Smooth muscle cell (in vitro differentiated cells): Measurements from ENCODE around the gene INS. TPM values are rescaled to one million over a fixed set of nuclear protein-coding genes. Genes with fewer than 3 reads are reported as not detected.

Experiments
- DNase-seq: peaks from one replicate; lab custom pipeline; 2025; ENCODE audit not compliant: unreplicated experiment; lab: John Stamatoyannopoulos, UW
- H2AFZ ChIP-seq: fragments of 200-600 bp; sonication (generic); 2 replicates; pipeline ENCODE4 v1.6.0; 2016; ENCODE audit warnings: antibody characterized with exemption, low read depth, mild to moderate bottlenecking
- H3F3A ChIP-seq: fragments of 200-600 bp; sonication (generic); 2 replicates; pipeline ENCODE4 v1.6.0; 2017; ENCODE audit warnings: antibody characterized with exemption, low read depth
- H3K27ac ChIP-seq: fragments of 200-600 bp; sonication (generic); 2 replicates; pipeline ENCODE4 v1.5.1; 2016; ENCODE audit warnings: low read depth, mild to moderate bottlenecking
- H3K27me3 ChIP-seq: fragments of 200-600 bp; sonication (generic); 2 replicates; pipeline ENCODE4 v1.6.1; 2016; ENCODE audit warnings: low read depth, mild to moderate bottlenecking
- H3K36me3 ChIP-seq: fragments of 200-600 bp; sonication (generic); 2 replicates; pipeline ENCODE4 v1.5.1; 2016; ENCODE audit warnings: low read depth
- H3K4me1 ChIP-seq: fragments of 200-600 bp; sonication (generic); 2 replicates; pipeline ENCODE4 v1.5.1; 2016; ENCODE audit warnings: low read depth
- H3K4me2 ChIP-seq: fragments of 200-600 bp; sonication (generic); 2 replicates; pipeline ENCODE4 v1.6.0; 2016; ENCODE audit warnings: mild to moderate bottlenecking
- H3K4me3 ChIP-seq: fragments of 200-600 bp; sonication (generic); 2 replicates; pipeline ENCODE4 v1.5.1; 2016; ENCODE audit warnings: mild to moderate bottlenecking
- H3K79me2 ChIP-seq: fragments of 200-600 bp; sonication (generic); 2 replicates; pipeline ENCODE4 v1.6.0; 2016; ENCODE audit warnings: low read depth, mild to moderate bottlenecking
- H3K9ac ChIP-seq: fragments of 200-600 bp; sonication (generic); 2 replicates; pipeline ENCODE4 v1.6.0; 2016; ENCODE audit warnings: low read depth
- H3K9me3 ChIP-seq: fragments of 200-600 bp; sonication (generic); replicated peaks from 2 replicates; pipeline ENCODE4 v1.5.1; 2016; ENCODE audit warnings: low read depth
- H4K20me1 ChIP-seq: fragments of 200-600 bp; sonication (generic); 2 replicates; pipeline ENCODE4 v1.6.0; 2016; ENCODE audit warnings: low read depth
- WGBS: methylation state at CpG from one replicate; pipeline ENCODE4 v1.1.7; 2016; ENCODE audit warnings: low lambda C conversion rate; 5-methylcytosine and 5-hydroxymethylcytosine counted together
- polyA plus RNA-seq: library from polyadenylated mRNA; unstranded; fragments of >200 nt; fragmentation: Nextera tagmentation; extraction: Ambion mirVana; gene quantifications from 2 replicates; pipeline ENCODE4 v1.2.1, GENCODE V29; 2016
- total RNA-seq: library from RNA; depleted of rRNA; stranded (reverse); fragments of >200 nt; gene quantifications from 2 replicates; pipeline ENCODE4 v1.2.3, GENCODE V29; 2014
- TF ChIP-seq, protein P1 (sequence below): fragments of 200-600 bp; sonication (generic); IDR thresholded peaks from 2 replicates; pipeline ENCODE4 v1.5.1; 2017; ENCODE audit warnings: borderline replicate concordance, mild to moderate bottlenecking, antibody characterized with exemption; ENCODE audit not compliant: insufficient read depth, poor library complexity, severe bottlenecking

The INS gene
- total and polyA plus RNA-seq, 2 experiments from 2014 or later = not detected

- TF ChIP-seq, protein P1, sequence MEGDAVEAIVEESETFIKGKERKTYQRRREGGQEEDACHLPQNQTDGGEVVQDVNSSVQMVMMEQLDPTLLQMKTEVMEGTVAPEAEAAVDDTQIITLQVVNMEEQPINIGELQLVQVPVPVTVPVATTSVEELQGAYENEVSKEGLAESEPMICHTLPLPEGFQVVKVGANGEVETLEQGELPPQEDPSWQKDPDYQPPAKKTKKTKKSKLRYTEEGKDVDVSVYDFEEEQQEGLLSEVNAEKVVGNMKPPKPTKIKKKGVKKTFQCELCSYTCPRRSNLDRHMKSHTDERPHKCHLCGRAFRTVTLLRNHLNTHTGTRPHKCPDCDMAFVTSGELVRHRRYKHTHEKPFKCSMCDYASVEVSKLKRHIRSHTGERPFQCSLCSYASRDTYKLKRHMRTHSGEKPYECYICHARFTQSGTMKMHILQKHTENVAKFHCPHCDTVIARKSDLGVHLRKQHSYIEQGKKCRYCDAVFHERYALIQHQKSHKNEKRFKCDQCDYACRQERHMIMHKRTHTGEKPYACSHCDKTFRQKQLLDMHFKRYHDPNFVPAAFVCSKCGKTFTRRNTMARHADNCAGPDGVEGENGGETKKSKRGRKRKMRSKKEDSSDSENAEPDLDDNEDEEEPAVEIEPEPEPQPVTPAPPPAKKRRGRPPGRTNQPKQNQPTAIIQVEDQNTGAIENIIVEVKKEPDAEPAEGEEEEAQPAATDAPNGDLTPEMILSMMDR = no peak
- 86% methylated on average over 36 of the region's 36 CpGs for WGBS
- H3K9me3 ChIP-seq = no peaks in the 10 kb centered on the region
Observed at GRCh38 chr11:2159536-2160413, 1.2 kb downstream of the INS start.

GRCh38 chr11:2158966-2159365 is 2.0 kb downstream of the INS start:
- TF ChIP-seq, protein P1 = no peak
- 82% methylated on average over 10 of the region's 10 CpGs for WGBS
- no peaks in the 10 kb centered on the region for H3K27me3 ChIP-seq

More at GRCh38 chr11:2159536-2160413, 1.2 kb downstream of the INS start:
- Histone ChIP-seq H3K79me2 (no peaks in the 10 kb centered on the region), H2AFZ (no peak overlapping the region), H3K36me3 (no peaks in the 10 kb centered on the region), H3K4me2 (no peak overlapping the region), H3K4me1 (no peaks in the 10 kb centered on the region), H3K9ac (no peak overlapping the region), H3K27me3 (no peaks in the 10 kb centered on the region), H3F3A (no peaks in the 10 kb centered on the region), H4K20me1 (no peaks in the 10 kb centered on the region), H3K4me3 (no peak overlapping the region), H3K27ac (no peak overlapping the region)
- no peak for DNase-seq

DNA sequence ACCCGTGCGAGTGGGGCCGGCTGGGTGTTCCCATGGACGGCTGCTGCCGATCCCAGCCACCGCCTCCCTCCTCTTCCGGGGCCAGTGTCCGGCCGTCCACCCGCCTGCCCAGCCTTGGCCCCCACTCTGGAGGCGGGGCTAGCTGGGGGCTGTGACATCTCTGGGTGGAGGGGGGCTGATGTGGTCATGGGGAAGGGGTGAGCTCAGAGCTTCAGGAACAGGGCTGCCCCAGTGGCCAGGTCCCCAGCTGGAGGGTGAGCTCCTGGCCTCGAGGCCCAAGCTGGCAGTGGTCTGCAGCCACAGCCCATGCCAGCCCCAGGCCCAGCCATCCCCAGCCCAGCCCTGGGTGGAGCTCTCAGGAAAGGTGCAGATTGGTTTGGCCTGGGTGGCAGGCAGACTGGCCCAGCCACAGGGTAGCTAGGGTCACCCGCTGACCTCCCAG is 2.7 kb downstream of the INS start:
- TF ChIP-seq, protein P1 = no peak
- no peaks in the 10 kb centered on the region for H3K4me1 ChIP-seq
- 90% methylated on average over 13 of the region's 13 CpGs for WGBS
- H3K4me3 ChIP-seq = no peak overlapping the region
- no peak overlapping the region for H2AFZ ChIP-seq
- no peaks in the 10 kb centered on the region for H3K27me3 ChIP-seq
- no peaks in the 10 kb centered on the region for H4K20me1 ChIP-seq
- no peak for DNase-seq
- no peak overlapping the region for H3K4me2 ChIP-seq
- no peaks in the 10 kb centered on the region for H3F3A ChIP-seq
- no peaks in the 10 kb centered on the region for H3K36me3 ChIP-seq
- no peaks in the 10 kb centered on the region for H3K79me2 ChIP-seq
- H3K27ac ChIP-seq = no peak overlapping the region
- no peaks in the 10 kb centered on the region for H3K9me3 ChIP-seq
- H3K9ac ChIP-seq = no peak overlapping the region

More at GRCh38 chr11:2158966-2159365, 2.0 kb downstream of the INS start:
- H4K20me1 ChIP-seq = no peaks in the 10 kb centered on the region
- no peaks in the 10 kb centered on the region for H3F3A ChIP-seq
- no peaks in the 10 kb centered on the region for H3K36me3 ChIP-seq
- no peaks in the 10 kb centered on the region for H3K4me1 ChIP-seq
- no peaks in the 10 kb centered on the region for H3K9me3 ChIP-seq
- no peak overlapping the region for H2AFZ ChIP-seq
- no peak for DNase-seq
- H3K4me2 ChIP-seq = no peak overlapping the region
- H3K9ac ChIP-seq = no peak overlapping the region
- no peaks in the 10 kb centered on the region for H3K79me2 ChIP-seq
- no peak overlapping the region for H3K4me3 ChIP-seq
- no peak overlapping the region for H3K27ac ChIP-seq
